ENCODE measurements around the gene TSSK6. TPM values are rescaled to one million over a fixed set of nuclear protein-coding genes. Genes with fewer than 3 reads are reported as not detected.

Gene TSSK6
- total RNA-seq, 1 experiment from 2014 or later: 4.7 TPM

GRCh38 chr19:19517235-19517619 is 1.9 kb upstream of the TSSK6 start:
- no peaks in the 10 kb centered on the region for H3K27me3 Mint-ChIP-seq (ENCODE audit: low read depth)
- H3K9me3 Mint-ChIP-seq: no peaks in the 10 kb centered on the region
- H3K4me3 Mint-ChIP-seq: peak overlapping the region; percentile 90
- peaks cover 4% of the 10 kb centered on the region; the same call in 1 of the 2 replicates for H3K4me1 Mint-ChIP-seq
- ChIA-PET CTCF (interaction anchor here (1.6 to 2.5 kb wide), 2 partner anchors 37 to 150 kb away, joined by 5 to 12 read pairs; no protein-coding TSS in a partner anchor), POLR2A (no interaction called here)
- H3K36me3 Mint-ChIP-seq: peaks cover 20% of the 10 kb centered on the region
- no peak for ATAC-seq
- no peak overlapping the region for H3K27ac Mint-ChIP-seq
- no peak for DNase-seq (ENCODE audit: low spot score)
- no peak for TF ChIP-seq ZNF396 (CRISPR knock-in tag; IDR thresholded peaks at IDR 0.05; ENCODE audit: borderline replicate concordance)
- no peak for TF ChIP-seq IRF2 (CRISPR knock-in tag; IDR thresholded peaks at IDR 0.05; ENCODE audit: borderline replicate concordance, low read depth)
- no peak for TF ChIP-seq ZBTB21 (CRISPR knock-in tag; IDR thresholded peaks at IDR 0.05; ENCODE audit: borderline replicate concordance)
- TF ChIP-seq ZNF121 (CRISPR knock-in tag; IDR thresholded peaks at IDR 0.05): peak; percentile 52; the same call in 1 of the 2 replicates
- no peak for TF ChIP-seq KAT7 (CRISPR knock-in tag; IDR thresholded peaks at IDR 0.05; ENCODE audit: borderline replicate concordance)
- TF ChIP-seq, protein P1, sequence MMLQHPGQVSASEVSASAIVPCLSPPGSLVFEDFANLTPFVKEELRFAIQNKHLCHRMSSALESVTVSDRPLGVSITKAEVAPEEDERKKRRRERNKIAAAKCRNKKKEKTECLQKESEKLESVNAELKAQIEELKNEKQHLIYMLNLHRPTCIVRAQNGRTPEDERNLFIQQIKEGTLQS (CRISPR knock-in tag; conservative IDR thresholded peaks at IDR 0.05): no peak
- TF ChIP-seq, protein P2, sequence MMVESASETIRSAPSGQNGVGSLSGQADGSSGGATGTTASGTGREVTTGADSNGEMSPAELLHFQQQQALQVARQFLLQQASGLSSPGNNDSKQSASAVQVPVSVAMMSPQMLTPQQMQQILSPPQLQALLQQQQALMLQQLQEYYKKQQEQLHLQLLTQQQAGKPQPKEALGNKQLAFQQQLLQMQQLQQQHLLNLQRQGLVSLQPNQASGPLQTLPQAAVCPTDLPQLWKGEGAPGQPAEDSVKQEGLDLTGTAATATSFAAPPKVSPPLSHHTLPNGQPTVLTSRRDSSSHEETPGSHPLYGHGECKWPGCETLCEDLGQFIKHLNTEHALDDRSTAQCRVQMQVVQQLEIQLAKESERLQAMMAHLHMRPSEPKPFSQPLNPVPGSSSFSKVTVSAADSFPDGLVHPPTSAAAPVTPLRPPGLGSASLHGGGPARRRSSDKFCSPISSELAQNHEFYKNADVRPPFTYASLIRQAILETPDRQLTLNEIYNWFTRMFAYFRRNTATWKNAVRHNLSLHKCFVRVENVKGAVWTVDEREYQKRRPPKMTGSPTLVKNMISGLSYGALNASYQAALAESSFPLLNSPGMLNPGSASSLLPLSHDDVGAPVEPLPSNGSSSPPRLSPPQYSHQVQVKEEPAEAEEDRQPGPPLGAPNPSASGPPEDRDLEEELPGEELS (CRISPR knock-in tag; IDR thresholded peaks at IDR 0.05): no peak
- TF ChIP-seq, protein P3, sequence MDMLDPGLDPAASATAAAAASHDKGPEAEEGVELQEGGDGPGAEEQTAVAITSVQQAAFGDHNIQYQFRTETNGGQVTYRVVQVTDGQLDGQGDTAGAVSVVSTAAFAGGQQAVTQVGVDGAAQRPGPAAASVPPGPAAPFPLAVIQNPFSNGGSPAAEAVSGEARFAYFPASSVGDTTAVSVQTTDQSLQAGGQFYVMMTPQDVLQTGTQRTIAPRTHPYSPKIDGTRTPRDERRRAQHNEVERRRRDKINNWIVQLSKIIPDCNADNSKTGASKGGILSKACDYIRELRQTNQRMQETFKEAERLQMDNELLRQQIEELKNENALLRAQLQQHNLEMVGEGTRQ (CRISPR knock-in tag; IDR thresholded peaks at IDR 0.05): no peak

- POLR2A ChIA-PET: interaction anchor here (0.5 to 1.3 kb wide), 5 partner anchors 17 to 1502 kb away, joined by 3 to 5 read pairs (median 3); no protein-coding TSS in a partner anchor
- peak; percentile 84 for ATAC-seq
- TF ChIP-seq, protein P4, sequence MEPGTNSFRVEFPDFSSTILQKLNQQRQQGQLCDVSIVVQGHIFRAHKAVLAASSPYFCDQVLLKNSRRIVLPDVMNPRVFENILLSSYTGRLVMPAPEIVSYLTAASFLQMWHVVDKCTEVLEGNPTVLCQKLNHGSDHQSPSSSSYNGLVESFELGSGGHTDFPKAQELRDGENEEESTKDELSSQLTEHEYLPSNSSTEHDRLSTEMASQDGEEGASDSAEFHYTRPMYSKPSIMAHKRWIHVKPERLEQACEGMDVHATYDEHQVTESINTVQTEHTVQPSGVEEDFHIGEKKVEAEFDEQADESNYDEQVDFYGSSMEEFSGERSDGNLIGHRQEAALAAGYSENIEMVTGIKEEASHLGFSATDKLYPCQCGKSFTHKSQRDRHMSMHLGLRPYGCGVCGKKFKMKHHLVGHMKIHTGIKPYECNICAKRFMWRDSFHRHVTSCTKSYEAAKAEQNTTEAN (CRISPR knock-in tag; IDR thresholded peaks at IDR 0.05): no peak; the same call in 1 of the 2 replicates
- no peak for TF ChIP-seq ESRRA (CRISPR knock-in tag; IDR thresholded peaks at IDR 0.05; ENCODE audit: borderline replicate concordance)
- no peak for TF ChIP-seq FOXJ3 (CRISPR knock-in tag; IDR thresholded peaks at IDR 0.05; ENCODE audit: borderline replicate concordance)
- TF ChIP-seq, protein P2 (CRISPR knock-in tag; IDR thresholded peaks at IDR 0.05): peak; percentile 27; the same call in 1 of the 2 replicates
- no peak for TF ChIP-seq ZNF121 (CRISPR knock-in tag; IDR thresholded peaks at IDR 0.05)
- TF ChIP-seq, protein P1 (CRISPR knock-in tag; conservative IDR thresholded peaks at IDR 0.05): no peak
- TF ChIP-seq ZNF232 (CRISPR knock-in tag; IDR thresholded peaks at IDR 0.05): no peak
- no peak for TF ChIP-seq ZNF671 (CRISPR knock-in tag; IDR thresholded peaks at IDR 0.05)
- no peak for TF ChIP-seq OVOL2 (CRISPR knock-in tag; IDR thresholded peaks at IDR 0.05; ENCODE audit: borderline replicate concordance)
- TF ChIP-seq STAT6 (CRISPR knock-in tag; conservative IDR thresholded peaks at IDR 0.05; ENCODE audit: low read depth): no peak
- no peak for TF ChIP-seq IRF2 (CRISPR knock-in tag; IDR thresholded peaks at IDR 0.05; ENCODE audit: borderline replicate concordance, low read depth)
- peak; percentile 79; the same call in 1 of the 2 replicates for TF ChIP-seq TEAD1 (CRISPR knock-in tag; IDR thresholded peaks at IDR 0.05)
- TF ChIP-seq RORB (CRISPR knock-in tag; IDR thresholded peaks at IDR 0.05): no peak
- peak; percentile 55; the same call in 1 of the 2 replicates for TF ChIP-seq TEAD4 (CRISPR knock-in tag; IDR thresholded peaks at IDR 0.05)
- no peak for TF ChIP-seq TCF7 (CRISPR knock-in tag; IDR thresholded peaks at IDR 0.05; ENCODE audit: low read depth)
- no peak for TF ChIP-seq EMX1 (CRISPR knock-in tag; IDR thresholded peaks at IDR 0.05)
- peak; percentile 89 for TF ChIP-seq CREM (CRISPR knock-in tag; IDR thresholded peaks at IDR 0.05)
- no peak for TF ChIP-seq SOX15 (CRISPR knock-in tag; IDR thresholded peaks at IDR 0.05)
Observed at GRCh38 chr19:19515642-19516519, 533 bp upstream of the TSSK6 start, which contains the start of gene NDUFA13. TSS of gene NDUFA13 (plus strand) at chr19:19516225. CDS start at chr19:19516239, 14 bp downstream.

More at GRCh38 chr19:19515642-19516519, 533 bp upstream of the TSSK6 start, which contains the start of gene NDUFA13:
- Mint-ChIP-seq H3K4me1 (peaks cover 5% of the 10 kb centered on the region; the same call in 1 of the 2 replicates), H3K27me3 (ENCODE audit: low read depth) (no peaks in the 10 kb centered on the region), H3K4me3 (peak within 1 kb of the TSS; percentile 90), H3K36me3 (peaks cover 17% of the 10 kb centered on the region), H3K27ac (peak within 1 kb of the TSS; percentile 88), H3K9me3 (no peaks in the 10 kb centered on the region)
- DNase-seq (ENCODE audit: low spot score): peak; percentile 95
- CTCF ChIA-PET: interaction anchor here (0.5 to 2.5 kb wide), 11 partner anchors 15 to 395 kb away, joined by 3 to 18 read pairs (median 5); partner anchors contain the start of gene GMIP
